ENCODE measurements around the gene SLC4A1AP. TPM values are rescaled to one million over a fixed set of nuclear protein-coding genes. Genes with fewer than 3 reads are reported as not detected.

Gene SLC4A1AP
- total and polyA plus RNA-seq, 2 of the 13 experiments (the other 11 are each of a cell fraction or from before 2014, with no cell fraction given), result 15.3 to 44.6 TPM

DNA sequence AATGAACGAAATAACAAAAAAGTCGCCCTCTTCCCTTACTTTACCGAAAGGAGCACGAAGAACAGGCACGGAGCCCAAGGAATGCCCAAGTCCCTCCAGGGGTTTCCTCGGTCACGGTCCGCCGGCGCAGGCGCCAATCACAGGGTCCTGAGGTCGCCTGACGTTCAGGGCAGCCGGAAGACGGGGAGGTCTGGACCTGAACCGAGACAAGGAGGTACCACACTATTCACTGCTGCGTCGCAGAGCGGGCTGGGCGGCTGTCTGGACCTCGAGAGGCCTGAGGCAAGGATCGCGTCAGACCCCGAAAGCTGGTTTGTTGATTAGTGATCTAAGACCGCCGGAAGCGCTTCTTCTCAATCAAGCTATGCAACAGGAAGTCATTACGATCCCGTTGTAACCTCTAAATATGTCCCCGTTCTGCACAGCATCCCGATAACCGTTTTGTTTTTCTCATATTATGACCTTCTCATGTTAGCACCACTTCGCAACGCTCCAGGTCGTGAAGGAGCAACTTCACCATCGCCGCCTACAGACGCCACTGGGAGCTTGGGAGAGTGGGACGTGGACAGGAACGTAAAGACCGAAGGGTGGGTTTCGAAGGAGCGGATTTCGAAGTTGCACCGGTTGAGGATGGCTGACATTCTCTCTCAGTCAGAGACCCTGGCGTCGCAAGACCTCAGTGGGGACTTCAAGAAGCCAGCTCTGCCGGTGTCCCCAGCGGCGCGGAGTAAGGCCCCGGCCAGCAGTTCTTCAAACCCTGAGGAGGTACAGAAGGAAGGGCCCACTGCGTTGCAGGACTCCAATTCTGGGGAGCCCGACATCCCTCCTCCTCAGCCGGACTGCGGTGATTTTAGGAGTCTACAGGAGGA lies at the start of gene SLC4A1AP, which contains the start of gene SUPT7L (continued):
- TF ChIP-seq, protein P1, sequence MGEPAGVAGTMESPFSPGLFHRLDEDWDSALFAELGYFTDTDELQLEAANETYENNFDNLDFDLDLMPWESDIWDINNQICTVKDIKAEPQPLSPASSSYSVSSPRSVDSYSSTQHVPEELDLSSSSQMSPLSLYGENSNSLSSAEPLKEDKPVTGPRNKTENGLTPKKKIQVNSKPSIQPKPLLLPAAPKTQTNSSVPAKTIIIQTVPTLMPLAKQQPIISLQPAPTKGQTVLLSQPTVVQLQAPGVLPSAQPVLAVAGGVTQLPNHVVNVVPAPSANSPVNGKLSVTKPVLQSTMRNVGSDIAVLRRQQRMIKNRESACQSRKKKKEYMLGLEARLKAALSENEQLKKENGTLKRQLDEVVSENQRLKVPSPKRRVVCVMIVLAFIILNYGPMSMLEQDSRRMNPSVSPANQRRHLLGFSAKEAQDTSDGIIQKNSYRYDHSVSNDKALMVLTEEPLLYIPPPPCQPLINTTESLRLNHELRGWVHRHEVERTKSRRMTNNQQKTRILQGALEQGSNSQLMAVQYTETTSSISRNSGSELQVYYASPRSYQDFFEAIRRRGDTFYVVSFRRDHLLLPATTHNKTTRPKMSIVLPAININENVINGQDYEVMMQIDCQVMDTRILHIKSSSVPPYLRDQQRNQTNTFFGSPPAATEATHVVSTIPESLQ (CRISPR knock-in tag; conservative IDR thresholded peaks at IDR 0.05), result peak; percentile 88; the same call in 1 of the 2 replicates
- TF ChIP-seq STAT5B (CRISPR knock-in tag; IDR thresholded peaks at IDR 0.05), result peak; percentile 49; the same call in 1 of the 2 replicates
- TF ChIP-seq HDAC2 (CRISPR knock-in tag; IDR thresholded peaks at IDR 0.05), result peak; percentile 92
- TF ChIP-seq, protein P2, sequence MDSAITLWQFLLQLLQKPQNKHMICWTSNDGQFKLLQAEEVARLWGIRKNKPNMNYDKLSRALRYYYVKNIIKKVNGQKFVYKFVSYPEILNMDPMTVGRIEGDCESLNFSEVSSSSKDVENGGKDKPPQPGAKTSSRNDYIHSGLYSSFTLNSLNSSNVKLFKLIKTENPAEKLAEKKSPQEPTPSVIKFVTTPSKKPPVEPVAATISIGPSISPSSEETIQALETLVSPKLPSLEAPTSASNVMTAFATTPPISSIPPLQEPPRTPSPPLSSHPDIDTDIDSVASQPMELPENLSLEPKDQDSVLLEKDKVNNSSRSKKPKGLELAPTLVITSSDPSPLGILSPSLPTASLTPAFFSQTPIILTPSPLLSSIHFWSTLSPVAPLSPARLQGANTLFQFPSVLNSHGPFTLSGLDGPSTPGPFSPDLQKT (CRISPR knock-in tag; IDR thresholded peaks at IDR 0.05; ENCODE audit: borderline replicate concordance), result no peak
- TF ChIP-seq PHF21A (CRISPR knock-in tag; IDR thresholded peaks at IDR 0.05), result peak; percentile 95
- TF ChIP-seq CREB1 (IDR thresholded peaks at IDR 0.05), result peak; percentile 81
- TF ChIP-seq CREB1 (CRISPR knock-in tag; IDR thresholded peaks at IDR 0.05), result peak; percentile 94
- peak; percentile 26; the same call in 1 of the 2 replicates for TF ChIP-seq HMG20A (CRISPR knock-in tag; IDR thresholded peaks at IDR 0.05; ENCODE audit: borderline replicate concordance)
- TF ChIP-seq JUNB (CRISPR knock-in tag; IDR thresholded peaks at IDR 0.05; ENCODE audit: borderline replicate concordance), result no peak; the same call in 1 of the 2 replicates
- TF ChIP-seq SP5 (CRISPR knock-in tag; IDR thresholded peaks at IDR 0.05; ENCODE audit: borderline replicate concordance, low read depth), result no peak
- TF ChIP-seq GZF1 (CRISPR knock-in tag; IDR thresholded peaks at IDR 0.05), result peak; percentile 81
- TF ChIP-seq, protein P3, sequence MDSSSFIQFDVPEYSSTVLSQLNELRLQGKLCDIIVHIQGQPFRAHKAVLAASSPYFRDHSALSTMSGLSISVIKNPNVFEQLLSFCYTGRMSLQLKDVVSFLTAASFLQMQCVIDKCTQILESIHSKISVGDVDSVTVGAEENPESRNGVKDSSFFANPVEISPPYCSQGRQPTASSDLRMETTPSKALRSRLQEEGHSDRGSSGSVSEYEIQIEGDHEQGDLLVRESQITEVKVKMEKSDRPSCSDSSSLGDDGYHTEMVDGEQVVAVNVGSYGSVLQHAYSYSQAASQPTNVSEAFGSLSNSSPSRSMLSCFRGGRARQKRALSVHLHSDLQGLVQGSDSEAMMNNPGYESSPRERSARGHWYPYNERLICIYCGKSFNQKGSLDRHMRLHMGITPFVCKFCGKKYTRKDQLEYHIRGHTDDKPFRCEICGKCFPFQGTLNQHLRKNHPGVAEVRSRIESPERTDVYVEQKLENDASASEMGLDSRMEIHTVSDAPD (CRISPR knock-in tag; IDR thresholded peaks at IDR 0.05), result no peak; the same call in 1 of the 2 replicates
- no peak for TF ChIP-seq ZNF660 (CRISPR knock-in tag; IDR thresholded peaks at IDR 0.05; ENCODE audit: borderline replicate concordance, low read depth)
- peak; percentile 81 for TF ChIP-seq ZBTB21 (CRISPR knock-in tag; IDR thresholded peaks at IDR 0.05)
- TF ChIP-seq ZNF782 (CRISPR knock-in tag; IDR thresholded peaks at IDR 0.05; ENCODE audit: borderline replicate concordance), result peak; percentile 52
- TF ChIP-seq, protein P4, sequence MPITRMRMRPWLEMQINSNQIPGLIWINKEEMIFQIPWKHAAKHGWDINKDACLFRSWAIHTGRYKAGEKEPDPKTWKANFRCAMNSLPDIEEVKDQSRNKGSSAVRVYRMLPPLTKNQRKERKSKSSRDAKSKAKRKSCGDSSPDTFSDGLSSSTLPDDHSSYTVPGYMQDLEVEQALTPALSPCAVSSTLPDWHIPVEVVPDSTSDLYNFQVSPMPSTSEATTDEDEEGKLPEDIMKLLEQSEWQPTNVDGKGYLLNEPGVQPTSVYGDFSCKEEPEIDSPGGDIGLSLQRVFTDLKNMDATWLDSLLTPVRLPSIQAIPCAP (CRISPR knock-in tag; IDR thresholded peaks at IDR 0.05; ENCODE audit: low read depth), result no peak
- TF ChIP-seq CBX5 (CRISPR knock-in tag; IDR thresholded peaks at IDR 0.05; ENCODE audit: borderline replicate concordance), result peak; percentile 96
- TF ChIP-seq SIN3B (IDR thresholded peaks at IDR 0.05; ENCODE audit: low read length), result peak; percentile 99
- TF ChIP-seq ZNF761 (CRISPR knock-in tag; conservative IDR thresholded peaks at IDR 0.05), result no peak; the same call in 1 of the 2 replicates
- peak; percentile 92 for TF ChIP-seq KLF12 (CRISPR knock-in tag; IDR thresholded peaks at IDR 0.05; ENCODE audit: borderline replicate concordance)
- no peak for TF ChIP-seq ZNF850 (CRISPR knock-in tag; conservative IDR thresholded peaks at IDR 0.05)
- 0 out of 2 replicates have a peak, but pooled peaks have one; percentile 36 for TF ChIP-seq ZNF3 (CRISPR knock-in tag; IDR thresholded peaks at IDR 0.05)
- TF ChIP-seq EEA1 (CRISPR knock-in tag; IDR thresholded peaks at IDR 0.05; ENCODE audit: borderline replicate concordance), result no peak
- TF ChIP-seq, protein P5, sequence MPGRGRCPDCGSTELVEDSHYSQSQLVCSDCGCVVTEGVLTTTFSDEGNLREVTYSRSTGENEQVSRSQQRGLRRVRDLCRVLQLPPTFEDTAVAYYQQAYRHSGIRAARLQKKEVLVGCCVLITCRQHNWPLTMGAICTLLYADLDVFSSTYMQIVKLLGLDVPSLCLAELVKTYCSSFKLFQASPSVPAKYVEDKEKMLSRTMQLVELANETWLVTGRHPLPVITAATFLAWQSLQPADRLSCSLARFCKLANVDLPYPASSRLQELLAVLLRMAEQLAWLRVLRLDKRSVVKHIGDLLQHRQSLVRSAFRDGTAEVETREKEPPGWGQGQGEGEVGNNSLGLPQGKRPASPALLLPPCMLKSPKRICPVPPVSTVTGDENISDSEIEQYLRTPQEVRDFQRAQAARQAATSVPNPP (CRISPR knock-in tag; IDR thresholded peaks at IDR 0.05), result peak; percentile 66

Measured in HepG2 (cell line).